22Rv1 (cell line): ENCODE results near the gene STK25.

Experiments used
- ZFX ChIP-seq: fragments of 450-650 bp; IDR thresholded peaks from 2 replicates; pipeline ENCODE4 v1.6.1; 2017; ENCODE audit warnings: antibody characterized with exemption, borderline replicate concordance
- TF ChIP-seq, protein P1 (sequence below): fragments of 450-650 bp; IDR thresholded peaks from 2 replicates; pipeline ENCODE4 v1.5.1; 2017; ENCODE audit warnings: mild to moderate bottlenecking

- TF ChIP-seq, protein P1, sequence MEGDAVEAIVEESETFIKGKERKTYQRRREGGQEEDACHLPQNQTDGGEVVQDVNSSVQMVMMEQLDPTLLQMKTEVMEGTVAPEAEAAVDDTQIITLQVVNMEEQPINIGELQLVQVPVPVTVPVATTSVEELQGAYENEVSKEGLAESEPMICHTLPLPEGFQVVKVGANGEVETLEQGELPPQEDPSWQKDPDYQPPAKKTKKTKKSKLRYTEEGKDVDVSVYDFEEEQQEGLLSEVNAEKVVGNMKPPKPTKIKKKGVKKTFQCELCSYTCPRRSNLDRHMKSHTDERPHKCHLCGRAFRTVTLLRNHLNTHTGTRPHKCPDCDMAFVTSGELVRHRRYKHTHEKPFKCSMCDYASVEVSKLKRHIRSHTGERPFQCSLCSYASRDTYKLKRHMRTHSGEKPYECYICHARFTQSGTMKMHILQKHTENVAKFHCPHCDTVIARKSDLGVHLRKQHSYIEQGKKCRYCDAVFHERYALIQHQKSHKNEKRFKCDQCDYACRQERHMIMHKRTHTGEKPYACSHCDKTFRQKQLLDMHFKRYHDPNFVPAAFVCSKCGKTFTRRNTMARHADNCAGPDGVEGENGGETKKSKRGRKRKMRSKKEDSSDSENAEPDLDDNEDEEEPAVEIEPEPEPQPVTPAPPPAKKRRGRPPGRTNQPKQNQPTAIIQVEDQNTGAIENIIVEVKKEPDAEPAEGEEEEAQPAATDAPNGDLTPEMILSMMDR: no peak
- TF ChIP-seq ZFX: no peak
These were observed 37.4 kb upstream of the STK25 start for GRCh38 chr2:241545523-241546473.
